HG03460 (cell line): ENCODE measurements around the gene TFAP2E.
"Not testable (repeated sequence)": the region's sequence is repeated elsewhere in the genome, so short reads cannot be mapped to it uniquely, and the experiment has no call there.

Experiments
- ATAC-seq: cut with Tn5 transposase; IDR thresholded peaks from one replicate; pipeline ENCODE4 v1.9.1; 2021; ENCODE audit not compliant: unreplicated experiment

TFAP2E gene

GRCh38 chr1:35571263-35571662, 1.9 kb upstream of the TFAP2E start:
- ATAC-seq, result no peak

GRCh38 chr1:35572296-35572695, 818 bp upstream of the TFAP2E start:
- ATAC-seq, result no peak

GRCh38 chr1:35574125-35574654, 1.1 kb downstream of the TFAP2E start:
- no peak for ATAC-seq

- ATAC-seq, result no peak
Observed at GRCh38 chr1:35574655-35575415, 1.7 kb downstream of the TFAP2E start.

GRCh38 chr1:35575416-35575958, 2.4 kb downstream of the TFAP2E start:
- ATAC-seq, result no peak

- ATAC-seq, result no peak
Observed at GRCh38 chr1:35576061-35576765, 3.1 kb downstream of the TFAP2E start.

GRCh38 chr1:35576766-35577070, 3.6 kb downstream of the TFAP2E start:
- not testable (repeated sequence) for ATAC-seq

GRCh38 chr1:35577071-35577998, 4.2 kb downstream of the TFAP2E start:
- ATAC-seq, result peak; percentile 75

GRCh38 chr1:35580949-35581388, 7.9 kb downstream of the TFAP2E start:
- no peak for ATAC-seq

GRCh38 chr1:35581621-35582020, 8.5 kb downstream of the TFAP2E start:
- ATAC-seq, result not testable (repeated sequence)

- no peak for ATAC-seq
Observed at GRCh38 chr1:35585281-35585680, 12.2 kb downstream of the TFAP2E start.

GRCh38 chr1:35585805-35586204, 12.7 kb downstream of the TFAP2E start:
- ATAC-seq, result not testable (repeated sequence)

GRCh38 chr1:35586808-35587207, 13.7 kb downstream of the TFAP2E start:
- no peak for ATAC-seq

GRCh38 chr1:35587736-35588135, 14.6 kb downstream of the TFAP2E start:
- no peak for ATAC-seq

GRCh38 chr1:35588197-35588910, 15.2 kb downstream of the TFAP2E start:
- no peak for ATAC-seq

GRCh38 chr1:35589516-35590427, 16.7 kb downstream of the TFAP2E start:
- no peak for ATAC-seq

- ATAC-seq, result no peak
Observed at GRCh38 chr1:35590476-35591040, 17.4 kb downstream of the TFAP2E start.

GRCh38 chr1:35591211-35591610, 18.1 kb downstream of the TFAP2E start:
- ATAC-seq, result no peak
